Stimulated activated CD4-positive, alpha-beta T cell treated with anti-CD3 and anti-CD28 coated beads, TNF-alpha, amount 100 ng/mL, for 1 hour (primary cell): ENCODE data around the gene DCAF12.
"Not testable (repeated sequence)": the region's sequence is repeated elsewhere in the genome, so short reads cannot be mapped to it uniquely, and the experiment has no call there.

Source experiments
- DNase-seq, 3 donors: peaks; one replicate each; pipeline ENCODE4 v3.0.0-alpha.2; 2020; ENCODE audit warnings: low read depth in 3 of 3, low spot score in 1 of 3

DCAF12 gene

GRCh38 chr9:34072410-34072809, 54.1 kb downstream of the DCAF12 start:
- DNase-seq: no peak

GRCh38 chr9:34070606-34071324, 55.7 kb downstream of the DCAF12 start:
- DNase-seq: no peak

- no peak for DNase-seq
Observed at GRCh38 chr9:34069831-34070230, 56.7 kb downstream of the DCAF12 start.

GRCh38 chr9:34065541-34065940, 61.0 kb downstream of the DCAF12 start:
- DNase-seq: no peak

GRCh38 chr9:34059954-34060353, 66.5 kb downstream of the DCAF12 start:
- no peak for DNase-seq

- no peak for DNase-seq
Observed at GRCh38 chr9:34059281-34059680, 67.2 kb downstream of the DCAF12 start.

- no peak for DNase-seq
Observed at GRCh38 chr9:34049630-34050384, 76.7 kb downstream of the DCAF12 start.

- DNase-seq: peak; percentile 86 to 93 (median 87)
Observed at GRCh38 chr9:34048727-34049629, 77.5 kb downstream of the DCAF12 start, which contains the start of gene UBAP2. UBAP2 (minus strand) TSS chr9:34048887; CDS start chr9:34017148, 31,739 bp downstream.

- peak; percentile 1 to 44 (median 14) for DNase-seq
Observed at GRCh38 chr9:34047864-34048726, 78.4 kb downstream of the DCAF12 start.

GRCh38 chr9:34046784-34047379, 79.6 kb downstream of the DCAF12 start:
- DNase-seq: no peak

- DNase-seq: no peak
Observed at GRCh38 chr9:34045903-34046302, 80.6 kb downstream of the DCAF12 start.

GRCh38 chr9:34042074-34042473, 84.4 kb downstream of the DCAF12 start:
- DNase-seq: not testable (repeated sequence)

GRCh38 chr9:34038851-34039250, 87.6 kb downstream of the DCAF12 start:
- DNase-seq: not testable (repeated sequence)

- DNase-seq: no peak
Observed at GRCh38 chr9:34037626-34038025, 88.9 kb downstream of the DCAF12 start.

- DNase-seq: no peak
Observed at GRCh38 chr9:34036625-34037024, 89.9 kb downstream of the DCAF12 start.
